ENCODE data around the gene GJA5.

Gene GJA5

DNA sequence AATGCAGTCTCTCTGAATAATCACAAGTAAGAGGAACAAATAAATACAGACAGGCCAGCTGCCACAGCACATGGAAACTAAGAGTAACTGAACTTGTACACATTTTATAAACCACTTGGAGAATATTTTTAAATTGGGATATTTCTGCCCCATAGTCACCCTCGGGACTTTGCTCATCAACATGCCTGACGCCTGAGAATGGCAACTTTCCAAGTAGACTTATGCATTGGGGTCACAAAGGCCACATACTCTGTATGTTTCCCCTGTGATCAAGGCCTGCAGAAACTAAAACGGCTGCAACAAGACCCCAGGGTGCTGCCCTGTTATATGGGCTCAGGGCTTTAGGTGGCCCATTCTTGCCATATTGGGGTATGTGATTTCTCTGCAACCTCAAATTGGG lies 38.3 kb upstream of the GJA5 start:
- no peak for TF ChIP-seq CTCF (IDR thresholded peaks at IDR 0.05; ENCODE audit: control extremely low read depth, extremely low read depth, low read depth, missing control alignments)
- ChIA-PET POLR2A (no interaction called here), CTCF (no interaction called here)
- DNase-seq (ENCODE audit: extremely low spot score), result no peak

- POLR2A ChIA-PET, result no interaction called here
- CTCF ChIA-PET, result interaction anchor here (1.0 to 1.1 kb wide), 2 partner anchors 9 to 46 kb away, joined by 3 read pairs; no protein-coding TSS in a partner anchor
- no peak for TF ChIP-seq CTCF (IDR thresholded peaks at IDR 0.05; ENCODE audit: control extremely low read depth, extremely low read depth, low read depth, missing control alignments)
- DNase-seq (ENCODE audit: extremely low spot score), result no peak
These were observed 34.2 kb upstream of the GJA5 start for GRCh38 chr1:147794570-147794969.

GRCh38 chr1:147791876-147792275 lies 31.5 kb upstream of the GJA5 start:
- ChIA-PET CTCF (no interaction called here), POLR2A (no interaction called here)
- TF ChIP-seq CTCF (IDR thresholded peaks at IDR 0.05; ENCODE audit: control extremely low read depth, extremely low read depth, low read depth, missing control alignments), result no peak
- no peak for DNase-seq (ENCODE audit: extremely low spot score)

DNA sequence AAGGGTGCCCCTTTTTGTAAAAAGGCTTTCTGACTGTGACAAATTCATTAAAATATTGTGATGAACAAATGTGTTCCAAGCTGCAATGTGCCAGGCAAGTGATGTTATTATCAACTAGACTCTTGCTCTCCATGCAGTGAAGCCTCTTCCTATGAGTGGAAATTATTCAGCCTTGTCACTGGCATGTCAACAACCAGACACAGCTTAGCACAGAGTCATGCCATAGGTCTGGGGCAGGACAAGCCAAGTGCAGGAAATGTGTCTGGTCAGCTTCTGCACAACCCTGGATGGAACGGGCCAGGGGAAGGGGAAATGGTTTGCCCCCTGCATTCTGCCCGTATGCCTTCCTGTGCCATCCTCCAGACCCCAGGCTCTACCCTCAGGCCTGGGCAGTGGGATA lies 27.4 kb upstream of the GJA5 start:
- POLR2A ChIA-PET, result no interaction called here
- CTCF ChIA-PET, result no interaction called here
- no peak for DNase-seq (ENCODE audit: extremely low spot score)
- no peak for TF ChIP-seq CTCF (IDR thresholded peaks at IDR 0.05; ENCODE audit: control extremely low read depth, extremely low read depth, low read depth, missing control alignments)

DNA sequence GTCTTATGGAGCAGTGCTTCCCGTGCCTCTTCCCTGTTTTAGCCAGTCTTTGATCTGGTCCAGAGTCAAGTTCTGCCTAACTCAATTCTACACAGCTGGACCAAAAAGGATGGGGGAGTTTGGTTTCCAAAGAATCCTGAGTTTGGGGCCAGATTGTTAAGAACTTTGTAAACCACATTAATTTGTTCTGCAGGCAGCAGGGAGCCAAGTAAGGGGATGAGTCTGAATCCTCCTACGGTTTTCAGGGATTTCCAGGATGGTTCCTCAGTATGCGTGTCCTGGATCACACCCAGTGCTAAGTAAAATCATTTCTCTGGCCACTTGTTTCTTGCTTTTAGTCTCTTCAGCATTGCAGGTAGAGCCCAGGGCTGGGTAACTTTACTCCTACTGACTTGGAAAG lies 26.1 kb upstream of the GJA5 start:
- ChIA-PET POLR2A (no interaction called here), CTCF (no interaction called here)
- no peak for TF ChIP-seq CTCF (IDR thresholded peaks at IDR 0.05; ENCODE audit: control extremely low read depth, extremely low read depth, low read depth, missing control alignments)
- DNase-seq (ENCODE audit: extremely low spot score), result no peak

GRCh38 chr1:147785794-147786506 lies 25.5 kb upstream of the GJA5 start:
- CTCF ChIA-PET, result no interaction called here
- TF ChIP-seq CTCF (IDR thresholded peaks at IDR 0.05; ENCODE audit: control extremely low read depth, extremely low read depth, low read depth, missing control alignments), result no peak
- DNase-seq (ENCODE audit: extremely low spot score), result no peak
- POLR2A ChIA-PET, result no interaction called here

All from GM10248 (cell line).